Esophagus muscularis mucosa (tissue), 4 donors: Measurements from ENCODE around the gene MB. TPM values are rescaled to one million over a fixed set of nuclear protein-coding genes. Genes with fewer than 3 reads are reported as not detected.

Experiments used
- DNase-seq: peaks from one replicate; pipeline ENCODE4 v3.0.0-alpha.2; 2017; ENCODE audit errors: extremely low spot score
- H3K27ac ChIP-seq, 4 donors: fragments of 200-600 bp; sonication (generic); replicated peaks in 1 of 4; 1 replicate in 3 of 4; 2 replicates in 1 of 4; pipeline ENCODE4 v1.5.1; 2016 to 2019; ENCODE audit warnings: mild to moderate bottlenecking in 1 of 4
- H3K27me3 ChIP-seq, 4 donors: fragments of 200-600 bp; sonication (generic); one replicate each; pipeline versions ENCODE4 v1.5.1 to v1.6.0; 2016 to 2019
- H3K36me3 ChIP-seq, 4 donors: fragments of 200-600 bp; sonication (generic); one replicate each; pipeline ENCODE4 v1.5.1; 2016 to 2019
- H3K4me1 ChIP-seq, 4 donors: fragments of 200-600 bp; sonication (generic); one replicate each; pipeline ENCODE4 v1.5.1; 2016 to 2019
- H3K4me3 ChIP-seq, 4 donors: fragments of 200-600 bp; sonication (generic); 1 replicate in 2 of 4; 2 replicates in 2 of 4; pipeline ENCODE4 v1.5.1; 2016 to 2019; ENCODE audit warnings: mild to moderate bottlenecking in 4 of 4, moderate library complexity in 1 of 4
- H3K9me3 ChIP-seq, 4 donors: fragments of 200-600 bp; sonication (generic); 1 replicate in 3 of 4; 2 replicates in 1 of 4; pipeline ENCODE4 v1.5.1; 2016 to 2019
- EP300 ChIP-seq: sonication (generic); formaldehyde crosslinking; IDR thresholded peaks from one replicate; pipeline ENCODE4 v1.6.1; 2017; ENCODE audit warnings: antibody characterized with exemption
- POLR2A ChIP-seq: fragments of 450-650 bp; IDR thresholded peaks from one replicate; pipeline ENCODE4 v1.6.1; 2017; ENCODE audit warnings: antibody characterized with exemption, moderate library complexity, mild to moderate bottlenecking, low read depth
- POLR2AphosphoS5 ChIP-seq, 2 donors: sonication (generic); formaldehyde crosslinking; IDR thresholded peaks; one replicate each; pipeline ENCODE4 v1.6.1; 2017; ENCODE audit warnings: antibody characterized with exemption in 2 of 2
- WGBS: methylation state at CpG from one replicate; pipeline ENCODE4 v1.1.5; 2018; 5-methylcytosine and 5-hydroxymethylcytosine counted together
- intact Hi-C: fragments of 100-400 bp; cut with DNase I; formaldehyde crosslinking; loops from one replicate; pipeline ENCODE4 v1.15.1; 2023
- total RNA-seq, 4 donors: library from RNA; depleted of rRNA; stranded (reverse); fragments of >200 nt; gene quantifications; one replicate each; pipeline versions ENCODE4 v1.1.0 to v1.2.1, GENCODE V29; 2016
- TF ChIP-seq, protein P1 (sequence below), 3 experiments: fragments of 200-600 bp in 2 of 3; fragments of 450-650 bp in 1 of 3; sonication (generic) in 2 of 3; IDR thresholded peaks; one replicate each; pipeline ENCODE4 v1.5.1; 2017 to 2019; ENCODE audit warnings: antibody characterized with exemption in 3 of 3, mild to moderate bottlenecking in 2 of 3, moderate library complexity in 1 of 3

Gene MB
- total RNA-seq, 4 donors from 2014 or later: 0.63 to 3.0 TPM; not detected in 2

DNA sequence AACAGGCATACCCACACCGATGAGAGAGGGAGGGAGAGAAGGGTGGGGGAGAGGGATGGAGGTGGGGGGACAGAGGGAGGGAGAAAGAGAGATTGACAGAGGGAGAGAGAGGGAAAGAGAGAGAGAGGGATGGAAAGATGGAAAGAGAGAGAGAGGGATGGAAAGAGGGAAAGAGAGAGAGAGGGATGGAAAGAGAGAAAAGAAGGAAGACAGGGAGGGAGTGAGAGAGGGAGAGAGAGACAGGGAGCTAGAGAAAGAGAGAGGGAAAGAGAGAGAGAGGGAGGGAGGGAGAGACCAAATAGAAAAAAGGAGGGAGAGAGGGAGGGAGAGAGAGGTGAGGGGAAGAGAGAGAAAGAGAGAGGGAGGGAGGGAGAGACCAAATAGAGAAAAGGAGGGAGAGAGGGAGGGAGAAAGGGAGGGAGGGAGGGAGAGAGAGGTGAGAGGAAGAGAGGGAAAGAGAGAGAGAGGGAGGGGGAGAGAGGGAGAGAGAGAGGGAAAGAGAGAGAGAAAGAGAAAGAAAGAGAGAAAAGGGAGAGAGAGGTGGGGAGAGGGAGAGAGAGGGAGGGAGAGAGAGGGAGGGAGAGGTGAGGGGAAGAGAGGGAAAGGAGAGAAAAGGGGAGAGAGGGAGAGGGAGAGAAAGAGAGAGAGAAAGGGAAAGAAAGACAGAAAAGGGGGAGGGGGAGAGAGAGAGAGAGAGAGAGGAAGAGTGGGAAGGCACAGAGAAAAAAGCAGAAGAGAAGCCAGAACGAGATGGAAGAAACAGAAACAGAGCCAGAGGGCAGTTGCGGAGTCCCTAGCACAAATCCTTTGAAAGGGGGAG lies 23.8 kb downstream of the MB start:
- intact Hi-C loops: no loop called here
- peaks cover 27 to 45% (median 40%) of the 10 kb centered on the region in 4 donors for H3K4me1 ChIP-seq
- H3K27me3 ChIP-seq: no peaks in the 10 kb centered on the region
- H3K27ac ChIP-seq: peak overlapping the region; percentile 69 to 82 (median 74)
- no peak for DNase-seq
- TF ChIP-seq POLR2A (no peak), POLR2AphosphoS5 (IDR thresholded peaks at IDR 0.05) (no peak), EP300 (no peak)
- TF ChIP-seq, protein P1, sequence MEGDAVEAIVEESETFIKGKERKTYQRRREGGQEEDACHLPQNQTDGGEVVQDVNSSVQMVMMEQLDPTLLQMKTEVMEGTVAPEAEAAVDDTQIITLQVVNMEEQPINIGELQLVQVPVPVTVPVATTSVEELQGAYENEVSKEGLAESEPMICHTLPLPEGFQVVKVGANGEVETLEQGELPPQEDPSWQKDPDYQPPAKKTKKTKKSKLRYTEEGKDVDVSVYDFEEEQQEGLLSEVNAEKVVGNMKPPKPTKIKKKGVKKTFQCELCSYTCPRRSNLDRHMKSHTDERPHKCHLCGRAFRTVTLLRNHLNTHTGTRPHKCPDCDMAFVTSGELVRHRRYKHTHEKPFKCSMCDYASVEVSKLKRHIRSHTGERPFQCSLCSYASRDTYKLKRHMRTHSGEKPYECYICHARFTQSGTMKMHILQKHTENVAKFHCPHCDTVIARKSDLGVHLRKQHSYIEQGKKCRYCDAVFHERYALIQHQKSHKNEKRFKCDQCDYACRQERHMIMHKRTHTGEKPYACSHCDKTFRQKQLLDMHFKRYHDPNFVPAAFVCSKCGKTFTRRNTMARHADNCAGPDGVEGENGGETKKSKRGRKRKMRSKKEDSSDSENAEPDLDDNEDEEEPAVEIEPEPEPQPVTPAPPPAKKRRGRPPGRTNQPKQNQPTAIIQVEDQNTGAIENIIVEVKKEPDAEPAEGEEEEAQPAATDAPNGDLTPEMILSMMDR (IDR thresholded peaks at IDR 0.05): no peak
- no peaks in the 10 kb centered on the region for H3K9me3 ChIP-seq
- WGBS: 31% methylated on average over 3 of the region's 3 CpGs
- H3K4me3 ChIP-seq: no peak overlapping the region
- no peaks in the 10 kb centered on the region for H3K36me3 ChIP-seq

DNA sequence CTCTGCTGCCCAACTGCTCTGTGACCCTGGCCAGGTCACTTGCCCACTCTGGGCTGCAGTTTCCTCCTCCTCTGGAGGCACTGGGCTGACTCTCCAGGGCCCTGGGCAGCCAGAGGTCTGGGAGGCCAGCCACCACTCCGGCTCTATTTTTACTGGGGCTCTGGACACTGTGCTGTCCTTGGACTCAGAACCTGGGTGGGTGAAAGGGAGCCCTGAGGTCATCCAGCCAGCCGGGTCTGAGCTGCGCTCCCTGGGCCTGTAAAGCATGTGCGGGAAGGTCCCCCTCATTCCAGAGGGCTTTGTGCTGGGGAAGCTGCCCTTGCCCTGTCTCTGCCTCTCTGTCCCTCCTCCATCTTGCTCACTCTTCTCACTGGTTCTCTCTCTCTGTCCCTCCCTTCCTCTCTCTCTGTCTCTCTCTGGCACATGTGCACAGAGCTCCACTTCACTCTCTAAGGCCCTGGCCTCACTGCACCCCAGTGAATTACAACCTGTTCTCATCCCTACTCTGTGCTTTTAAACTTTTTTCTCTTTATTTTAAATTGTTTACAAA lies 24.6 kb downstream of the MB start:
- WGBS: 65% methylated on average over 4 of the region's 4 CpGs
- no peaks in the 10 kb centered on the region for H3K27me3 ChIP-seq
- H3K36me3 ChIP-seq: no peaks in the 10 kb centered on the region
- intact Hi-C loops: no loop called here
- no peak for TF ChIP-seq POLR2A
- no peak for TF ChIP-seq POLR2AphosphoS5 (IDR thresholded peaks at IDR 0.05)
- no peak for TF ChIP-seq EP300
- TF ChIP-seq, protein P1 (IDR thresholded peaks at IDR 0.05): no peak
- peak overlapping the region; percentile 69 to 82 (median 74) for H3K27ac ChIP-seq
- H3K4me1 ChIP-seq: peaks cover 35 to 50% (median 47%) of the 10 kb centered on the region in 4 donors
- H3K9me3 ChIP-seq: no peaks in the 10 kb centered on the region
- no peak overlapping the region for H3K4me3 ChIP-seq
- no peak for DNase-seq

- H3K4me1 ChIP-seq: peaks cover 39 to 55% (median 50%) of the 10 kb centered on the region in 4 donors
- H3K4me3 ChIP-seq: no peak overlapping the region
- H3K9me3 ChIP-seq: no peaks in the 10 kb centered on the region
- WGBS: 96% methylated on average over 11 of the region's 14 CpGs
- H3K27ac ChIP-seq: peak overlapping the region; percentile 69 to 82 (median 74)
- DNase-seq: no peak
- H3K27me3 ChIP-seq: no peaks in the 10 kb centered on the region
- TF ChIP-seq POLR2A (no peak), POLR2AphosphoS5 (IDR thresholded peaks at IDR 0.05) (no peak), EP300 (no peak)
- TF ChIP-seq, protein P1 (IDR thresholded peaks at IDR 0.05): no peak
- no peaks in the 10 kb centered on the region for H3K36me3 ChIP-seq
- intact Hi-C loops: no loop called here
Observed at GRCh38 chr22:35591714-35592417, 25.3 kb downstream of the MB start.

DNA sequence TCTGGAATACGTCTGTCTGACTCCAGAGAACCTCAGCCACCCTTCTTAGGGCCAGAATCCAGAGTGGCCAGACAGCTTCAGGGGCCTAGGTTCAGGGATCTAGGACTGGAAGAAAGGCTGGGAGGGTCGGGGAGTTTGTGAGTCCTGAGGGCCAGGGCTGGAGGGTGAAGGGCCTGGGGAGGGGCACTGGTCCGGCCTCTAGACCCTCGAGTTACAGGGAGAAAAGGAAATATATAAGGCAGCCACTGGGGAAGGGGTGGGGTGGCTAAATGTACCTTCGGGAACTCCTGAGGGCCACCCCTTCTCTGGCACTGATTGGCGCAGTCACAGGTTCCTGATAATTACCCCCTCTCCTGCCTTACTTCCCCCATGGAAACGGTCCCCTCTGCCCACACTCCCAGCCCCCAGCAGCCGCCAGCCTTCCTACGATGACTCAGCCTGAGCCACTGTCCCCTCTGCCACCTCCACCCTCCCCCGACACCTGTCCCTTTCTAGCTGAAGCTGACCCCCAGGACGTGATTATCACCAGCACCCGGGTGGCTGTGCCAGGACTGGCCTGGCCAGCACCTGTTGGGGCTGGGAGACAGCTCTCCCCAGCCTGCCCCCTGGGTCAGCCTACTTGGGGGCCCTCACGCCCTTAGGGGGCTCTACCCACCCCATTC lies 26.4 kb downstream of the MB start:
- Histone ChIP-seq H3K27ac (peak overlapping the region in 1 of 4 donors; percentile 82), H3K4me3 (no peak overlapping the region), H3K36me3 (no peaks in the 10 kb centered on the region), H3K27me3 (no peaks in the 10 kb centered on the region), H3K9me3 (no peaks in the 10 kb centered on the region), H3K4me1 (peaks cover 39 to 55% (median 49%) of the 10 kb centered on the region in 4 donors)
- 74% methylated on average over 13 of the region's 13 CpGs for WGBS
- no peak for DNase-seq
- intact Hi-C loops: no loop called here
- no peak for TF ChIP-seq POLR2AphosphoS5 (IDR thresholded peaks at IDR 0.05)
- TF ChIP-seq, protein P1 (IDR thresholded peaks at IDR 0.05): no peak
- no peak for TF ChIP-seq POLR2A
- TF ChIP-seq EP300: no peak
